Duodenal mucosa (tissue), 2 donors: ENCODE results near the gene ZFAND3.

Source experiments
- H3K27ac ChIP-seq: one replicate; pipeline ENCODE4 v1.7.0; 2013; ENCODE audit warnings: low read depth, low read length
- H3K27me3 ChIP-seq, 2 donors: one replicate each; pipeline ENCODE4 v1.7.0; 2013; ENCODE audit warnings: low read length in 2 of 2, control low read depth in 1 of 2; ENCODE audit not compliant: insufficient read depth in 2 of 2, control insufficient read depth in 1 of 2
- H3K36me3 ChIP-seq, 2 donors: one replicate each; pipeline ENCODE4 v1.7.0; 2013; ENCODE audit warnings: low read length in 2 of 2, control low read depth in 1 of 2; ENCODE audit not compliant: insufficient read depth in 2 of 2, control insufficient read depth in 1 of 2
- H3K4me1 ChIP-seq, 2 donors: one replicate each; pipeline ENCODE4 v1.7.0; 2013; ENCODE audit warnings: low read length in 2 of 2, control low read depth in 1 of 2; ENCODE audit not compliant: insufficient read depth in 2 of 2, control insufficient read depth in 1 of 2
- H3K4me3 ChIP-seq, 2 donors: one replicate each; pipeline ENCODE4 v1.7.0; 2013; ENCODE audit warnings: low read length in 2 of 2, low read depth in 1 of 2
- H3K9ac ChIP-seq, 2 donors: one replicate each; pipeline ENCODE4 v1.7.0; 2013; ENCODE audit warnings: low read length in 2 of 2, low read depth in 1 of 2
- H3K9me3 ChIP-seq, 2 donors: one replicate each; pipeline ENCODE4 v1.7.0; 2013; ENCODE audit warnings: low read length in 2 of 2, control low read depth in 1 of 2; ENCODE audit not compliant: control insufficient read depth in 1 of 2

ZFAND3 gene

DNA sequence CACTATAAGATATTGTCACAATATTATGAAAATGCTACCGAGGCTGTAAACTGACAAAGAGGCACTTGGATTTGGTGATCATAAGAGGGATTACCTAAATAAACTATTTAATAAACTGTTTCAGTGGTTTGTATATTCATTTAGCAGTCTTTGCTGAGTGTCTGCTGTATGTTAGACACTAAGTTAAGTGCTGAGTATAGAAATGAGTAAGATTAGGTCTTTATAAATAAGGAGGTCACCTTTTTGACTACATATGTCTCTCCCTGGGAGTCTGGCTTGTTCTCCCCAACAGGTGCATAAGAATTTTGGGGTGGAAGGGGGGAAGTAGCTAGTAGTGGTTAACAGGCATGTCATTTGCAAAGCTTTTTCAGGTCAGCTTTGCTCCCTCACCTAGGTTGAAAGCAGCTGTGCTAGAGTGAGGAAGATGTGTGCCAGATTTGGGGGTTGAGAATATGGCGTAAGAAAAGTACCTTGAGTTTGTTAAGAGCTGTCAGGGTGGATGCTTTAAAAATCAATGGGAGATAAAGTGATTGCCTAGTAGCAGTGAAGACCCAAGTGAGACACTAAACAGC is 246.3 kb downstream of the ZFAND3 start:
- no peak overlapping the region for H3K9ac ChIP-seq
- no peak overlapping the region for H3K4me3 ChIP-seq
- no peak overlapping the region for H3K27ac ChIP-seq

GRCh38 chr6:38067263-38067980 is 247.9 kb downstream of the ZFAND3 start:
- H3K27me3 ChIP-seq: no peaks in the 10 kb centered on the region
- H3K4me1 ChIP-seq: no peaks in the 10 kb centered on the region
- H3K27ac ChIP-seq: no peak overlapping the region
- H3K9me3 ChIP-seq: no peaks in the 10 kb centered on the region
- no peak overlapping the region for H3K4me3 ChIP-seq
- peaks cover 4 to 17% of the 10 kb centered on the region in 2 donors for H3K36me3 ChIP-seq
- no peak overlapping the region for H3K9ac ChIP-seq

More for the DNA sequence above, 246.3 kb downstream of the ZFAND3 start:
- H3K4me1 ChIP-seq: no peaks in the 10 kb centered on the region
- H3K27me3 ChIP-seq: no peaks in the 10 kb centered on the region
- peaks cover 13 to 25% of the 10 kb centered on the region in 2 donors for H3K36me3 ChIP-seq
- no peaks in the 10 kb centered on the region for H3K9me3 ChIP-seq

DNA sequence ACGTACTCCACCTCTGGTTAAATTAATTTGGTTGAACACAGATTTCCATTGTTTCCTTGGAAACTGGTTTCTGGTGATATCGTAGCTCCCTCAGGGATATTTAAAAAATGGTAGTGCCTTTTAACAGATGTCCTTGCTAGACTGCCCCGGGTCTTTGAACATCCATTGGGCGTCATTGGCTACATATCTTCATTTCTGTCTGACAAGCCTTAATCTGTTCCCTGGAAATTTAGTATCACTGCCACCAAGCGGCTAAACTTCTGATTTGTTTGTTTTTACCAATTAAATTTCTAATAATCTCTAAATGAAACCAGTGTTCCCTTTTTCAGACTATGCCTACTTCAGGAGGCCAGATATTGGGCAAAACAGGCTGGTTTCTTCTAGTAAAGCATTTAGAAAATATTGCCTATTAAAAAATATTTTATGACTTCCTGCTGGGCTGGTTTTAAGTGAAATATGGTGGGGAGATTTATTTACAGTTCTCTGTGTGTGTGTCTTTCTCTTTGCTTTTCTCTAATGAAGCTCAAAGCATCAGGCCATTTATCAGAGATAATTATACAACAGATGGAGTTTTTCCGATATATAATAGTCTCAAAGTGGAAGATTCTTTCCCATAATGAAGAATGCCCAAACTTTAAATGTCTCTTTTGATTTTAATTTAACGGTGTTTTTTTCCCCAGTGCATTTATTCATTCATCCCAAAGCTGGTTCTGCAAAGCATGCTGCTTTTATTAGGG is 249.5 kb downstream of the ZFAND3 start:
- no peaks in the 10 kb centered on the region for H3K4me1 ChIP-seq
- H3K36me3 ChIP-seq: peaks cover 0 to 3% of the 10 kb centered on the region in 2 donors
- H3K27ac ChIP-seq: no peak overlapping the region
- no peaks in the 10 kb centered on the region for H3K27me3 ChIP-seq
- H3K9me3 ChIP-seq: no peaks in the 10 kb centered on the region
- H3K4me3 ChIP-seq: no peak overlapping the region
- no peak overlapping the region for H3K9ac ChIP-seq

DNA sequence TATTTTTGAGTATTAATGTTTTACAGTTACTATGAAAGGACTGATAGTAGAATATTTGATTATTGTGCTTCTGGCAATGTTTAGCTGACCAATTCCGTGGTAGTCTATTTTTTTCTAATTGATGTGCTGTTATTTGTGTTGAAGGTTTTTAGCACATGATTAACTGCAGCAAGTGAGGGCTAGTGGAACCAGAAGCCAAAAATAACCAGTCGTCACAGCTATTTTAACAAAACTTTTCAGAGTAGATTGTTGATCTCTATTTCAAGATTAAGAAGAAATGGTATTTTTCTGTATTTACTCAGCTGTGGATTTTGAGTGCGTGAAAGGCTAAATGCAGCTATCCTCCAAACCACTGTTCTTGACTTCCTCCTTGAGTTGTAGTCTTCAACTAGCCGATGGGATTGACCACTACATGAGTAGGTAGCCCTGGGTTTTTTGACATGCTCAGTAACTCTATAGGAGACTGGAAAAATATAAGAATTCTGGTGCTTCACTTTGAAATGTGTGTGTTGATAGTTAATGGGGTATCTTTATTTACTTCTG is 258.0 kb downstream of the ZFAND3 start:
- no peaks in the 10 kb centered on the region for H3K27me3 ChIP-seq
- H3K4me3 ChIP-seq: no peak overlapping the region
- peaks cover 0 to 4% of the 10 kb centered on the region in 2 donors for H3K36me3 ChIP-seq
- no peak overlapping the region for H3K9ac ChIP-seq
- H3K9me3 ChIP-seq: no peaks in the 10 kb centered on the region
- H3K27ac ChIP-seq: no peak overlapping the region
- peaks cover 17 to 29% of the 10 kb centered on the region in 2 donors for H3K4me1 ChIP-seq

DNA sequence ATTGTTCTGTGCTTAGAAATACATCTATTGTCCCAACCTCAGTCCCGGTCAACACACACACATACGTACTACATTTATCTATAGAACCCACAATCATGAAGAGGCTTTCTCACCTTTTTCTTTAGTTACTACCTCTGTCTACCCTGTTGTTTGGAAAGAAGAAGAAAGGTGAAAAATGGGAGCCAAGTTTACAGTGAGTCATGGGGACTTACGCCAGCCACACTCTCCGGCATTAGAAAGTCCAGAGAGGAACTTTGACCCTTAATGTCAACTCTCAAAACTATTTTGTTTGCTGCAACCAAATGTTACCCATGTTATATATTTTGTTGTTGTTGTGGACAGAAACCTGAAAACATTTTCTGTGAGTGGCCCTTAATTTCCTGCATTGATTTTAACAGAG is 259.1 kb downstream of the ZFAND3 start:
- Histone ChIP-seq H3K27ac (no peak overlapping the region), H3K9ac (no peak overlapping the region), H3K9me3 (no peaks in the 10 kb centered on the region), H3K36me3 (peaks cover 0 to 14% of the 10 kb centered on the region in 2 donors), H3K27me3 (no peaks in the 10 kb centered on the region), H3K4me1 (peaks cover 17 to 29% of the 10 kb centered on the region in 2 donors), H3K4me3 (no peak overlapping the region)

- H3K36me3 ChIP-seq: peaks cover 0 to 14% of the 10 kb centered on the region in 2 donors
- H3K27me3 ChIP-seq: no peaks in the 10 kb centered on the region
- H3K27ac ChIP-seq: no peak overlapping the region
- H3K4me3 ChIP-seq: no peak overlapping the region
- H3K9ac ChIP-seq: no peak overlapping the region
- peaks cover 17 to 29% of the 10 kb centered on the region in 2 donors for H3K4me1 ChIP-seq
- no peaks in the 10 kb centered on the region for H3K9me3 ChIP-seq
Observed at GRCh38 chr6:38079107-38079506, 259.6 kb downstream of the ZFAND3 start.

GRCh38 chr6:38079537-38079936 is 260.0 kb downstream of the ZFAND3 start:
- H3K27me3 ChIP-seq: no peaks in the 10 kb centered on the region
- no peaks in the 10 kb centered on the region for H3K9me3 ChIP-seq
- H3K4me3 ChIP-seq: no peak overlapping the region
- no peak overlapping the region for H3K27ac ChIP-seq
- peaks cover 0 to 14% of the 10 kb centered on the region in 2 donors for H3K36me3 ChIP-seq
- H3K4me1 ChIP-seq: peaks cover 17 to 29% of the 10 kb centered on the region in 2 donors
- no peak overlapping the region for H3K9ac ChIP-seq

DNA sequence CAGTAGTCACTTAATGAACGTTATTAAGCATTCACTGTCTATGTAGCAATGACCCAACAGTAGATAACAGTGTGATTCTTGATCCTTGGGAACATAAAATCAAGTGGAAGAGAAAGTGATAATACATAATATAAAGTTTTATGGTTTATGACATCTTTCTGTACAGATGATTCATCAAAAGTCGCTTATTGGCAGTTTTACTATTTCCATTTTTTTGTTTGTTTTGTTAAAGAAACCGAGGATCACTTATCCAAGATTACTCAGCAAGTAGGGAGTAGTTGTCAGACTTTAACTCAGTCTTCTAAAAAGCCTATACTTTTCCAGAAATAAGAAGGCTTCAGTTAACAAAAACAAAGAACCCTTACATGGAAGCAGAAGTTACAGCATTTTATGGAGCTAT is 260.8 kb downstream of the ZFAND3 start:
- no peaks in the 10 kb centered on the region for H3K27me3 ChIP-seq
- H3K36me3 ChIP-seq: peaks cover 0 to 14% of the 10 kb centered on the region in 2 donors
- no peak overlapping the region for H3K4me3 ChIP-seq
- H3K9me3 ChIP-seq: no peaks in the 10 kb centered on the region
- H3K4me1 ChIP-seq: peaks cover 17 to 29% of the 10 kb centered on the region in 2 donors
- no peak overlapping the region for H3K9ac ChIP-seq
- no peak overlapping the region for H3K27ac ChIP-seq

DNA sequence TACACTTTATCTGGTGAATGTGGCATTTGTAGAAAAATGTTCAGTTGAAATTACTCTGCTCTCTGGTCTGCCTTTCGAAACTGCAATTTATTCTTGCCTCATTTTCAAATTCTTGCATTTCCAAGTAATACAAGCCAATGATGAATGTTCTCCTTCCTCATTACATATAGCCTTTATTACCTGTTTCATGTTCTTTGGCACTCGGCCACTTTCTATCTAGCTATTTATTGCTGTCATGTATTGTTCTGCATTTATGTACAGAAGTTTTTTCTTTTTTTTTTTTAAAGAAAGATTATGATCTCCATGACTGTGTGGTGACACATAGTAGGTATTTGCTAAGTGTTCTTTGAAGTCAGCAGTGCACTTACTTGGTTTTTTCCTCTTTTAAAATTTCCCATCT is 261.4 kb downstream of the ZFAND3 start:
- Histone ChIP-seq H3K27me3 (no peaks in the 10 kb centered on the region), H3K4me1 (peaks cover 17 to 29% of the 10 kb centered on the region in 2 donors), H3K9ac (no peak overlapping the region), H3K9me3 (no peaks in the 10 kb centered on the region), H3K27ac (no peak overlapping the region), H3K36me3 (peaks cover 0 to 16% of the 10 kb centered on the region in 2 donors), H3K4me3 (no peak overlapping the region)

DNA sequence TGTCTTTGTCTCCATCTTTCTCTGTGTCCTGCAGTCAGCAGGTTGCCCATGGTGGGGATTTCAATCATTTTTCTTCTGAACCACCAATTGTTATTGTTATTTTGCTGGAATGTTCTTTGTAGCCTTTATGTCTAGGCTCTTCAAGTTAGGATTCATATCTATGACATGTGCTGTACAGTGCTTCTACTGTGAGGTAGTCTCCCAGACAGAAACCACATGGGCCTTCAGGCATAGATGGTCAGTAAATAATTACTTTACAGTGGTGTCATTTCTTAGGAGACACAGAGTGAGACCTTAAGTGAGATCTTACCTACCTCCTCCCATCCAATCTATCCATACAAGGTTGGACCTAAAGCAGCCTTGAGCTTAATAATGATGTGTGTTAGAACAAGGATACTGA is 265.5 kb downstream of the ZFAND3 start:
- H3K4me1 ChIP-seq: peaks cover 4 to 6% of the 10 kb centered on the region in 2 donors
- H3K9me3 ChIP-seq: no peaks in the 10 kb centered on the region
- peaks cover 0 to 16% of the 10 kb centered on the region in 2 donors for H3K36me3 ChIP-seq

More for the DNA sequence above, 265.5 kb downstream of the ZFAND3 start:
- no peak overlapping the region for H3K9ac ChIP-seq
- H3K27me3 ChIP-seq: no peaks in the 10 kb centered on the region
- H3K4me3 ChIP-seq: no peak overlapping the region
- no peak overlapping the region for H3K27ac ChIP-seq
